VCaP (cell line): ENCODE data around the gene PACS2.

ENCODE experiments used
- H3K27ac ChIP-seq: fragments of 450-650 bp; 2 replicates; pipeline ENCODE4 v1.5.1; 2017
- CTCF ChIP-seq: fragments of 450-650 bp; conservative IDR thresholded peaks from 2 replicates; pipeline ENCODE4 v1.5.1; 2017; ENCODE audit warnings: mild to moderate bottlenecking, moderate library complexity

PACS2 gene

GRCh38 chr14:105414456-105415371 is 100.2 kb downstream of the PACS2 start:
- H3K27ac ChIP-seq: peak overlapping the region; percentile 42; the same call in 1 of the 2 replicates
- peak; percentile 73 for TF ChIP-seq CTCF

- peak overlapping the region; percentile 42; the same call in 1 of the 2 replicates for H3K27ac ChIP-seq
- TF ChIP-seq CTCF: no peak
Observed at GRCh38 chr14:105415481-105416428, 101.2 kb downstream of the PACS2 start.

- no peak overlapping the region for H3K27ac ChIP-seq
Observed at GRCh38 chr14:105416671-105417070, 102.1 kb downstream of the PACS2 start.

GRCh38 chr14:105417690-105418121 is 103.2 kb downstream of the PACS2 start:
- H3K27ac ChIP-seq: no peak overlapping the region
- no peak for TF ChIP-seq CTCF

More at GRCh38 chr14:105416671-105417070, 102.1 kb downstream of the PACS2 start:
- no peak for TF ChIP-seq CTCF

GRCh38 chr14:105418269-105419194 is 104.0 kb downstream of the PACS2 start:
- no peak for TF ChIP-seq CTCF
- peak overlapping the region; percentile 87; the same call in 1 of the 2 replicates for H3K27ac ChIP-seq

GRCh38 chr14:105419195-105420091 is 104.9 kb downstream of the PACS2 start, which contains the start of gene MTA1:
TSS of gene MTA1 (plus strand) at chr14:105419827. CDS start at chr14:105420036, 209 bp downstream.
- no peak for TF ChIP-seq CTCF
- H3K27ac ChIP-seq: peak within 1 kb of the TSS; percentile 87
